ENCODE data around the gene NPPB. TPM values are rescaled to one million over a fixed set of nuclear protein-coding genes. Genes with fewer than 3 reads are reported as not detected.
A peak's percentile ranks its signal among the peaks of the same experiment; 100 is the strongest.

NPPB gene
- total and polyA plus RNA-seq, 9 of the 15 experiments (the other 6 are each of a cell fraction or from before 2014, with no cell fraction given) = not detected

GRCh38 chr1:11881749-11882441, 23.1 kb upstream of the NPPB start (continued):
- no peak for TF ChIP-seq SMARCE1 (IDR thresholded peaks at IDR 0.05)
- TF ChIP-seq ZNF444 (CRISPR knock-in tag; IDR thresholded peaks at IDR 0.05) = no peak
- 0 out of 2 replicates have a peak, but pooled peaks have one; percentile 39 for TF ChIP-seq NBN (IDR thresholded peaks at IDR 0.05; ENCODE audit: low read depth)
- no peak for TF ChIP-seq POLR3G (IDR thresholded peaks at IDR 0.05; ENCODE audit: extremely low read depth, insufficient read length, insufficient replicate concordance)
- TF ChIP-seq HDAC3 (IDR thresholded peaks at IDR 0.05; ENCODE audit: borderline replicate concordance, partially characterized antibody) = no peak
- TF ChIP-seq NR1H2 (CRISPR knock-in tag; IDR thresholded peaks at IDR 0.05) = no peak
- peak in 1 of 2 experiments; percentile 79; a peak in 2 of 4 replicates for TF ChIP-seq RCOR1 (IDR thresholded peaks at IDR 0.05; ENCODE audit: borderline replicate concordance in 1 of 2, low read depth in 2 of 2, low read length in 2 of 2)
- TF ChIP-seq ATF1 (CRISPR knock-in tag; IDR thresholded peaks at IDR 0.05) = no peak
- TF ChIP-seq ATF1 (tag; IDR thresholded peaks at IDR 0.05) = no peak
- no peak for TF ChIP-seq PRMT5 (CRISPR knock-in tag; IDR thresholded peaks at IDR 0.05)
- no peak for TF ChIP-seq ZNF280B (CRISPR knock-in tag; IDR thresholded peaks at IDR 0.05)
- no peak for TF ChIP-seq ZNF551 (CRISPR knock-in tag; IDR thresholded peaks at IDR 0.05)
- TF ChIP-seq CBFA2T2 (conservative IDR thresholded peaks at IDR 0.05) = 0 out of 2 replicates have a peak, but pooled peaks have one; percentile 8
- TF ChIP-seq ZNF695 (CRISPR knock-in tag; IDR thresholded peaks at IDR 0.05) = no peak
- TF ChIP-seq CXXC5 (CRISPR knock-in tag; IDR thresholded peaks at IDR 0.05) = 0 out of 2 replicates have a peak, but pooled peaks have one; percentile 3
- TF ChIP-seq HIVEP1 (CRISPR knock-in tag; IDR thresholded peaks at IDR 0.05) = no peak
- no peak for TF ChIP-seq CREB3 (tag; conservative IDR thresholded peaks at IDR 0.05; ENCODE audit: low read depth)
- TF ChIP-seq GATAD2A (IDR thresholded peaks at IDR 0.05) = no peak
- TF ChIP-seq TSC22D4 (tag; IDR thresholded peaks at IDR 0.05) = no peak
- no peak for TF ChIP-seq MEF2D (tag; conservative IDR thresholded peaks at IDR 0.05; ENCODE audit: low read depth)
- 0 out of 2 replicates have a peak, but pooled peaks have one; percentile 57 for TF ChIP-seq RFX7 (CRISPR knock-in tag; IDR thresholded peaks at IDR 0.05)
- no peak for TF ChIP-seq RFX1 (IDR thresholded peaks at IDR 0.05)
- no peak for TF ChIP-seq NR2C1 (IDR thresholded peaks at IDR 0.05)
- TF ChIP-seq NR2C1 (tag; IDR thresholded peaks at IDR 0.05) = no peak
- no peak for TF ChIP-seq RNF2 (IDR thresholded peaks at IDR 0.05)
- no peak for TF ChIP-seq CBX2 (IDR thresholded peaks at IDR 0.05; ENCODE audit: insufficient read depth, low read length, poor library complexity, severe bottlenecking)
- TF ChIP-seq SIN3A (IDR thresholded peaks at IDR 0.05; ENCODE audit: borderline replicate concordance in 2 of 2, control insufficient read depth in 1 of 2, low read depth in 2 of 2, low read length in 2 of 2) = no peak
- TF ChIP-seq TFAP4 (CRISPR knock-in tag; IDR thresholded peaks at IDR 0.05; ENCODE audit: borderline replicate concordance) = peak; percentile 49; the same call in 1 of the 2 replicates
- no peak for TF ChIP-seq EZH2 (IDR thresholded peaks at IDR 0.05; ENCODE audit: borderline replicate concordance, low read depth, low read length)

Measured in K562 (cell line).